Activated naive CD4-positive, alpha-beta T cell treated with anti-CD3 and anti-CD28 coated beads, Interleukin-2, amount 10 ng/mL, durations not matched to agents 7 days and 5 days (primary cell): Measurements from ENCODE around the gene VWC2L.

Source experiments
- CTCF ChIA-PET: fragments of 350-600 bp; sonication (Branson Sonifier 250); formaldehyde crosslinking; loops from one replicate; lab custom pipeline; 2021; ENCODE audit warnings: antibody characterized with exemption; lab: Charles Lee
- DNase-seq: peaks from one replicate; pipeline ENCODE4 v3.0.0-alpha.2; 2020
- H3K27ac Mint-ChIP-seq: one replicate; pipeline ENCODE4 v1.8.0; 2021; ENCODE audit warnings: mild to moderate bottlenecking, moderate library complexity, mixed read lengths
- H3K27me3 Mint-ChIP-seq: one replicate; pipeline ENCODE4 v1.8.0; 2021; ENCODE audit warnings: mild to moderate bottlenecking, mixed read lengths
- H3K36me3 Mint-ChIP-seq: one replicate; pipeline ENCODE4 v1.8.0; 2021; ENCODE audit warnings: mixed read lengths
- H3K4me1 Mint-ChIP-seq: one replicate; pipeline ENCODE4 v1.8.0; 2021; ENCODE audit warnings: mixed read lengths
- H3K4me3 Mint-ChIP-seq: one replicate; pipeline ENCODE4 v1.8.0; 2021; ENCODE audit warnings: mild to moderate bottlenecking, moderate library complexity, mixed read lengths
- H3K9me3 Mint-ChIP-seq: one replicate; pipeline ENCODE4 v1.8.0; 2021; ENCODE audit warnings: mixed read lengths

Gene VWC2L

GRCh38 chr2:214537929-214538328 is 127.1 kb downstream of the VWC2L start:
- Mint-ChIP-seq H3K36me3 (no peaks in the 10 kb centered on the region), H3K9me3 (no peaks in the 10 kb centered on the region), H3K27ac (no peak overlapping the region), H3K4me1 (no peaks in the 10 kb centered on the region), H3K27me3 (no peaks in the 10 kb centered on the region), H3K4me3 (no peak overlapping the region)
- DNase-seq: no peak
- CTCF ChIA-PET: no interaction called here

- no peak for DNase-seq
- H3K27ac Mint-ChIP-seq: no peak overlapping the region
- no peaks in the 10 kb centered on the region for H3K9me3 Mint-ChIP-seq
- H3K4me1 Mint-ChIP-seq: no peaks in the 10 kb centered on the region
- H3K27me3 Mint-ChIP-seq: no peaks in the 10 kb centered on the region
- no peak overlapping the region for H3K4me3 Mint-ChIP-seq
- CTCF ChIA-PET: no interaction called here
- no peaks in the 10 kb centered on the region for H3K36me3 Mint-ChIP-seq
These were observed 131.4 kb downstream of the VWC2L start for GRCh38 chr2:214542295-214542694.

- Mint-ChIP-seq H3K36me3 (no peaks in the 10 kb centered on the region), H3K4me1 (no peaks in the 10 kb centered on the region), H3K9me3 (no peaks in the 10 kb centered on the region), H3K27me3 (no peaks in the 10 kb centered on the region), H3K27ac (no peak overlapping the region), H3K4me3 (no peak overlapping the region)
- CTCF ChIA-PET: no interaction called here
- DNase-seq: no peak
These were observed 132.0 kb downstream of the VWC2L start for GRCh38 chr2:214542866-214543265.

- CTCF ChIA-PET: no interaction called here
- Mint-ChIP-seq H3K27me3 (no peaks in the 10 kb centered on the region), H3K27ac (no peak overlapping the region), H3K4me1 (no peaks in the 10 kb centered on the region), H3K36me3 (no peaks in the 10 kb centered on the region), H3K9me3 (no peaks in the 10 kb centered on the region), H3K4me3 (no peak overlapping the region)
- DNase-seq: no peak
These were observed 132.6 kb downstream of the VWC2L start for GRCh38 chr2:214543386-214543955.

GRCh38 chr2:214545898-214546542 is 135.2 kb downstream of the VWC2L start:
- Mint-ChIP-seq H3K27ac (no peak overlapping the region), H3K27me3 (no peaks in the 10 kb centered on the region), H3K4me3 (no peak overlapping the region), H3K36me3 (no peaks in the 10 kb centered on the region), H3K9me3 (no peaks in the 10 kb centered on the region), H3K4me1 (no peaks in the 10 kb centered on the region)
- DNase-seq: no peak
- CTCF ChIA-PET: no interaction called here

GRCh38 chr2:214547931-214548330 is 137.1 kb downstream of the VWC2L start:
- no peak for DNase-seq
- Mint-ChIP-seq H3K9me3 (no peaks in the 10 kb centered on the region), H3K4me3 (no peak overlapping the region), H3K27me3 (no peaks in the 10 kb centered on the region), H3K36me3 (no peaks in the 10 kb centered on the region), H3K27ac (no peak overlapping the region), H3K4me1 (no peaks in the 10 kb centered on the region)
- CTCF ChIA-PET: interaction anchor here (0.7 kb wide), 1 partner anchor 19 kb away, joined by 3 read pairs; no protein-coding TSS in a partner anchor

- H3K27me3 Mint-ChIP-seq: no peaks in the 10 kb centered on the region
- no peaks in the 10 kb centered on the region for H3K4me1 Mint-ChIP-seq
- DNase-seq: no peak
- no peaks in the 10 kb centered on the region for H3K36me3 Mint-ChIP-seq
- CTCF ChIA-PET: no interaction called here
- no peak overlapping the region for H3K4me3 Mint-ChIP-seq
- H3K27ac Mint-ChIP-seq: no peak overlapping the region
- no peaks in the 10 kb centered on the region for H3K9me3 Mint-ChIP-seq
These were observed 139.1 kb downstream of the VWC2L start for GRCh38 chr2:214549946-214550345.

GRCh38 chr2:214550786-214551185 is 139.9 kb downstream of the VWC2L start:
- H3K9me3 Mint-ChIP-seq: no peaks in the 10 kb centered on the region
- no peak overlapping the region for H3K4me3 Mint-ChIP-seq
- DNase-seq: no peak
- no peak overlapping the region for H3K27ac Mint-ChIP-seq
- CTCF ChIA-PET: no interaction called here
- H3K36me3 Mint-ChIP-seq: no peaks in the 10 kb centered on the region
- H3K4me1 Mint-ChIP-seq: no peaks in the 10 kb centered on the region
- H3K27me3 Mint-ChIP-seq: no peaks in the 10 kb centered on the region

- DNase-seq: no peak
- H3K27me3 Mint-ChIP-seq: no peaks in the 10 kb centered on the region
- no peaks in the 10 kb centered on the region for H3K4me1 Mint-ChIP-seq
- no peaks in the 10 kb centered on the region for H3K36me3 Mint-ChIP-seq
- H3K9me3 Mint-ChIP-seq: no peaks in the 10 kb centered on the region
- CTCF ChIA-PET: no interaction called here
- H3K27ac Mint-ChIP-seq: no peak overlapping the region
- no peak overlapping the region for H3K4me3 Mint-ChIP-seq
These were observed 147.0 kb downstream of the VWC2L start for GRCh38 chr2:214557884-214558283.

- Mint-ChIP-seq H3K9me3 (no peaks in the 10 kb centered on the region), H3K27ac (no peak overlapping the region), H3K4me1 (no peaks in the 10 kb centered on the region), H3K4me3 (no peak overlapping the region), H3K27me3 (no peaks in the 10 kb centered on the region), H3K36me3 (no peaks in the 10 kb centered on the region)
- DNase-seq: no peak
- CTCF ChIA-PET: no interaction called here
These were observed 147.5 kb downstream of the VWC2L start for GRCh38 chr2:214558341-214558740.

GRCh38 chr2:214560176-214560575 is 149.3 kb downstream of the VWC2L start:
- DNase-seq: no peak
- Mint-ChIP-seq H3K36me3 (no peaks in the 10 kb centered on the region), H3K4me3 (no peak overlapping the region), H3K4me1 (no peaks in the 10 kb centered on the region), H3K27me3 (no peaks in the 10 kb centered on the region), H3K9me3 (no peaks in the 10 kb centered on the region), H3K27ac (no peak overlapping the region)
- CTCF ChIA-PET: no interaction called here

GRCh38 chr2:214560618-214561190 is 149.8 kb downstream of the VWC2L start:
- H3K27ac Mint-ChIP-seq: no peak overlapping the region
- H3K4me3 Mint-ChIP-seq: no peak overlapping the region
- CTCF ChIA-PET: no interaction called here

GRCh38 chr2:214565246-214565645 is 154.4 kb downstream of the VWC2L start:
- Mint-ChIP-seq H3K9me3 (no peaks in the 10 kb centered on the region), H3K4me3 (no peak overlapping the region)
- no peak for DNase-seq

More at GRCh38 chr2:214560618-214561190, 149.8 kb downstream of the VWC2L start:
- Mint-ChIP-seq H3K9me3 (no peaks in the 10 kb centered on the region), H3K4me1 (no peaks in the 10 kb centered on the region), H3K27me3 (no peaks in the 10 kb centered on the region), H3K36me3 (no peaks in the 10 kb centered on the region)
- DNase-seq: no peak

GRCh38 chr2:214566457-214566856 is 155.6 kb downstream of the VWC2L start:
- Mint-ChIP-seq H3K9me3 (no peaks in the 10 kb centered on the region), H3K36me3 (no peaks in the 10 kb centered on the region), H3K27me3 (no peaks in the 10 kb centered on the region), H3K27ac (no peak overlapping the region), H3K4me1 (no peaks in the 10 kb centered on the region), H3K4me3 (no peak overlapping the region)
- CTCF ChIA-PET: no interaction called here
- DNase-seq: no peak

More at GRCh38 chr2:214565246-214565645, 154.4 kb downstream of the VWC2L start:
- Mint-ChIP-seq H3K36me3 (no peaks in the 10 kb centered on the region), H3K4me1 (no peaks in the 10 kb centered on the region), H3K27me3 (no peaks in the 10 kb centered on the region), H3K27ac (no peak overlapping the region)
- CTCF ChIA-PET: no interaction called here

GRCh38 chr2:214569419-214570035 is 158.7 kb downstream of the VWC2L start:
- H3K4me3 Mint-ChIP-seq: no peak overlapping the region
- no peaks in the 10 kb centered on the region for H3K27me3 Mint-ChIP-seq
- no peaks in the 10 kb centered on the region for H3K36me3 Mint-ChIP-seq
- no peak overlapping the region for H3K27ac Mint-ChIP-seq
- CTCF ChIA-PET: no interaction called here
- no peak for DNase-seq
- no peaks in the 10 kb centered on the region for H3K9me3 Mint-ChIP-seq
- no peaks in the 10 kb centered on the region for H3K4me1 Mint-ChIP-seq
